Activated CD4-positive, alpha-beta T cell treated with anti-CD3 and anti-CD28 coated beads, Interleukin-10, Interleukin-2, amounts not matched to agents 100 ng/mL and 50 ng/mL, durations not matched to agents 16 hours and 8 hours (primary cell): ENCODE data around the gene TRMT11.

Experiments
- DNase-seq: peaks from one replicate; pipeline ENCODE4 v3.0.0-alpha.2; 2020

The TRMT11 gene

GRCh38 chr6:125994670-125995488 is 8.5 kb downstream of the TRMT11 start:
- no peak for DNase-seq

- DNase-seq: peak; percentile 82
These were observed 9.7 kb downstream of the TRMT11 start for GRCh38 chr6:125995972-125996580.

- peak; percentile 18 for DNase-seq
These were observed 16.7 kb downstream of the TRMT11 start for GRCh38 chr6:126002755-126003679.

- DNase-seq: no peak
These were observed 21.5 kb downstream of the TRMT11 start for GRCh38 chr6:126007800-126008199.

- DNase-seq: no peak
These were observed 23.7 kb downstream of the TRMT11 start for GRCh38 chr6:126010040-126010439.

- no peak for DNase-seq
These were observed 29.5 kb downstream of the TRMT11 start for GRCh38 chr6:126015863-126016262.

GRCh38 chr6:126016591-126016990 is 30.3 kb downstream of the TRMT11 start:
- no peak for DNase-seq

GRCh38 chr6:126017668-126018067 is 31.3 kb downstream of the TRMT11 start:
- no peak for DNase-seq

GRCh38 chr6:126020305-126021050 is 34.1 kb downstream of the TRMT11 start:
- DNase-seq: no peak

- peak; percentile 8 for DNase-seq
These were observed 37.1 kb downstream of the TRMT11 start for GRCh38 chr6:126023474-126023873.

- no peak for DNase-seq
These were observed 39.7 kb downstream of the TRMT11 start for GRCh38 chr6:126026001-126026400.

- no peak for DNase-seq
These were observed 41.3 kb downstream of the TRMT11 start for GRCh38 chr6:126027601-126028000.

GRCh38 chr6:126030045-126030444 is 43.7 kb downstream of the TRMT11 start:
- no peak for DNase-seq

- peak; percentile 16 for DNase-seq
These were observed 47.4 kb downstream of the TRMT11 start for GRCh38 chr6:126033696-126034095.

- no peak for DNase-seq
These were observed 48.3 kb downstream of the TRMT11 start for GRCh38 chr6:126034656-126035055.

GRCh38 chr6:126035764-126036163 is 49.4 kb downstream of the TRMT11 start:
- DNase-seq: no peak

GRCh38 chr6:126038234-126038633 is 51.9 kb downstream of the TRMT11 start:
- no peak for DNase-seq

GRCh38 chr6:126039284-126039683 is 52.9 kb downstream of the TRMT11 start:
- no peak for DNase-seq

GRCh38 chr6:126040394-126040793 is 54.1 kb downstream of the TRMT11 start:
- DNase-seq: no peak

- peak; percentile 13 for DNase-seq
These were observed 54.5 kb downstream of the TRMT11 start for GRCh38 chr6:126040826-126041225.

GRCh38 chr6:126041516-126041915 is 55.2 kb downstream of the TRMT11 start:
- no peak for DNase-seq

GRCh38 chr6:126042001-126042419 is 55.7 kb downstream of the TRMT11 start:
- no peak for DNase-seq

GRCh38 chr6:126047648-126048047 is 61.3 kb downstream of the TRMT11 start:
- DNase-seq: no peak
